ENCODE data around the gene ANKS1B.

ANKS1B gene

DNA sequence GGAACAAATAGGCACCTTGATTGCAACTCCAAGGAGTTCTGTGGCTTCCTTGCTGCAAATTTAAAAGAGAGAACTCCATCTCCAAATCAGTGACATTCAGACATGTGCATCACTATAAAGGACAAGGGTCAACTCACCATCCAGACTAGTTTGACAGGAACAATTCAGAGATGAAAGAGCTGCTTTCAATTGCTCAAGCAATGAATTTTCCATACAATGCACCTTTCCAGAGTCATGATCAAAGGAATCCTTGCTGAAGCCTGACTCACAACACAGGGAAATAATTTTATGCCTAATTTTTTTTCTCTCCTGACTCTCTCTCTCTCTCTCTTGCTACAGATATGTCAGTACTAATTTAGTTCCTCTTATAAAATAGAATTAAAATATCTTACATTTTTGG lies 717.7 kb downstream of the ANKS1B start:
- TF ChIP-seq, protein P1, sequence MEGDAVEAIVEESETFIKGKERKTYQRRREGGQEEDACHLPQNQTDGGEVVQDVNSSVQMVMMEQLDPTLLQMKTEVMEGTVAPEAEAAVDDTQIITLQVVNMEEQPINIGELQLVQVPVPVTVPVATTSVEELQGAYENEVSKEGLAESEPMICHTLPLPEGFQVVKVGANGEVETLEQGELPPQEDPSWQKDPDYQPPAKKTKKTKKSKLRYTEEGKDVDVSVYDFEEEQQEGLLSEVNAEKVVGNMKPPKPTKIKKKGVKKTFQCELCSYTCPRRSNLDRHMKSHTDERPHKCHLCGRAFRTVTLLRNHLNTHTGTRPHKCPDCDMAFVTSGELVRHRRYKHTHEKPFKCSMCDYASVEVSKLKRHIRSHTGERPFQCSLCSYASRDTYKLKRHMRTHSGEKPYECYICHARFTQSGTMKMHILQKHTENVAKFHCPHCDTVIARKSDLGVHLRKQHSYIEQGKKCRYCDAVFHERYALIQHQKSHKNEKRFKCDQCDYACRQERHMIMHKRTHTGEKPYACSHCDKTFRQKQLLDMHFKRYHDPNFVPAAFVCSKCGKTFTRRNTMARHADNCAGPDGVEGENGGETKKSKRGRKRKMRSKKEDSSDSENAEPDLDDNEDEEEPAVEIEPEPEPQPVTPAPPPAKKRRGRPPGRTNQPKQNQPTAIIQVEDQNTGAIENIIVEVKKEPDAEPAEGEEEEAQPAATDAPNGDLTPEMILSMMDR (IDR thresholded peaks at IDR 0.05; ENCODE audit: insufficient read depth, low read depth, low read length, missing control alignments): no peak
- no peak overlapping the region for H3K4me3 ChIP-seq (ENCODE audit: low read depth, low read length)
- no peak for DNase-seq (ENCODE audit: low read depth)

DNA sequence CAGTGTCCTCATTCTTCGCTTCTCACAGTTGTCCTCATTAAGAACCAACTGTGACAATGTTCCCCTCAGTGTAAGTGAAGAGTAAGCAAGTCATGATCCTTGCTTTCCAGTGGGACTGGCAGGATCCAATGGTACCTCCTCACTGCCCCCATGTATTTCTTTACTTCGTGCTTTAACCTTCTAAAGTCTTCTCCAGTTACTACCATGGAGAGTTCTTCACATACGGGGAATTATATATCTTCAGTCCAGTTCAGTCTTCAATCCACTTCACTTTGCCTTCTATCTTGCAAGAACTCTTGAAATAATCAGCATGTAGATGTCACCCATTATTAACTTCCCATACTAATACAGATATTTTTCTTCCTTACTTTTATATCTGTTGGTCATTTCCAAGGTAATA lies 719.1 kb downstream of the ANKS1B start:
- no peak for DNase-seq (ENCODE audit: low read depth)
- no peak overlapping the region for H3K4me3 ChIP-seq (ENCODE audit: low read depth, low read length)
- TF ChIP-seq, protein P1 (IDR thresholded peaks at IDR 0.05; ENCODE audit: insufficient read depth, low read depth, low read length, missing control alignments): no peak

DNA sequence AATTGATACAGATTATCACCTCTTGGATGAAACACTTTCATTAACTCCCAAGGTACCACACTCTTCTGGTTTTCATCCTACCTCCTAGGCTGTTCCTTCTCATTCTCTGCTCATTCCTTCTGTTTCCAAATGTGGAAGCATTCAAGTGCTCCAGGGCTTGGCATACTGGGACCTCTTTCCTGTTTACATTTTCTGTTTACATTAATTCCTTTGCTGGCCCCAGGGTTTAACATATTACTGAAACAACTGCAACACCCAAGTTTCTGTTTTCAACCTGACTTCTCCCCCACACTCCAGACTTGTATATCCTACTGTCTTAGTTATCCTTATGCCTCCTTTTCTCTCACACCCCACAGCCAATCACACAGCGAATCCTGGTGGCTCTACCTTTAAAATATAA lies 723.5 kb downstream of the ANKS1B start:
- no peak overlapping the region for H3K4me3 ChIP-seq (ENCODE audit: low read depth, low read length)
- TF ChIP-seq, protein P1 (IDR thresholded peaks at IDR 0.05; ENCODE audit: insufficient read depth, low read depth, low read length, missing control alignments): no peak
- DNase-seq (ENCODE audit: low read depth): no peak

DNA sequence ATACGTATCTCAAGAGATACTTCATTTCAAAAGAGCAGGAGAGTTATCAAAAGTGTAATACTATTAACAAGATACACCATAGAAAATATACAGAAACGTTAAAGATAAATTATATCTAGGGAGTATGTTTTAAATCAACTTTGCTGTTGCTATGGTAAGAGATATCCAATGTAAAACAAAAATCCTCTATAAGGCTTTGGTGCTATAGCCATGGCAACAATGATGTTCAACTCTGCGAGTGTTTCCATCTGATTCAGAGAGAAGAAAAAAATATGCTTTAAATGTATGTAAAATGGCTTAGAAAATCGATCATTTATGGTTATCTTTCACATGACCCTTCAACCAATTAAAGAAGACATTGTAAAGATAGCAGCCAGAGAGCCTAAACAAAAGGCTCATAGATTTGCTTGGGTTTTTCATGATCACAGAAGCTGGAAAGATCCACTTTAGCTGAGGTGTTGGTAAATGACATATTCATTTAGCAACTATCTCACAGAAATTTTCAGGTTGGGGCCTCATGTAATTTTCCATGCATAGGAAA lies 724.2 kb downstream of the ANKS1B start:
- TF ChIP-seq, protein P1 (IDR thresholded peaks at IDR 0.05; ENCODE audit: insufficient read depth, low read depth, low read length, missing control alignments): no peak
- H3K4me3 ChIP-seq (ENCODE audit: low read depth, low read length): no peak overlapping the region
- no peak for DNase-seq (ENCODE audit: low read depth)

DNA sequence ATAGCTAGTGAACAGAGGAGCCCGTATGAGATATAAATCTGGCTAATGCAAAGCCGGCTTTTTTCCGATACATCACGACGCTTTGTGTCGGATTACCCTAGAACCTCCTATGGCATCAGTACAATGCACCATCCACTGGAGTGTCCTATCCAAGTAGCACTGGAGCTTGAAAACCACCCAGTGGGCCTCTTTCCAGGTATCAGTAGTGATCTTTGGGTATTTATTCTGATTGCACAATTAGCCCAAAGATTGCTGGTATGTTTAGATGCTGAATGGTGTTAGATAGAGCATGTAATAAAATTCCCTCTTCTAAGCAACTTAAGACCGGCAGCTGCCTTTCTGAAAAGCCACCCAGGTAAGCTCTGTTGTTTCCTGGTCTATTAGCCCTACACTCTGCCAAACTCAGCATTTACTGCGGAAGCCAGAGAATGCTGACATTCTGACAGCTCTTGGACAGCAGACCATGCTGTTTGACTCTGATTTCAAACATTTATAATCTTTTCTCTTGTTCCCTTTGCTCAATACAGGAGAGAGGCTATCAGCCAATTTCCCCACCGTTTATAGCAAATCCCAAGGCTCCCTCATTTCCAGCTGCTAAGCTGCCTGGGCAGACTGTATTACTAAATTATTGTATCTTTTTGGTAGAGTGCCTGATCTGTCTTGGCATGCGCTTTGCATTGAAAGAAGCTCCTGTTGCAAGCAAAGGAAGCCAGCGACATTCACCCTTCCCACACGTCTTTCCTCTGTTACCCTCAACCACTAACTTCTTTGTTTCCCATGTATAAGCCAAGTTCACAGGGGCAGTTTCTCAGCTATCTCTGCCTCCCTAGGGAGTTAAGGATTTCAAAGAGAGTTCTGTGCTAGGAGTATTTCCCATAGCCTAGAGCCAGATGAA lies 725.4 kb downstream of the ANKS1B start:
- TF ChIP-seq, protein P1 (IDR thresholded peaks at IDR 0.05; ENCODE audit: insufficient read depth, low read depth, low read length, missing control alignments): no peak
- no peak overlapping the region for H3K4me3 ChIP-seq (ENCODE audit: low read depth, low read length)
- peak; percentile 52 for DNase-seq (ENCODE audit: low read depth)

DNA sequence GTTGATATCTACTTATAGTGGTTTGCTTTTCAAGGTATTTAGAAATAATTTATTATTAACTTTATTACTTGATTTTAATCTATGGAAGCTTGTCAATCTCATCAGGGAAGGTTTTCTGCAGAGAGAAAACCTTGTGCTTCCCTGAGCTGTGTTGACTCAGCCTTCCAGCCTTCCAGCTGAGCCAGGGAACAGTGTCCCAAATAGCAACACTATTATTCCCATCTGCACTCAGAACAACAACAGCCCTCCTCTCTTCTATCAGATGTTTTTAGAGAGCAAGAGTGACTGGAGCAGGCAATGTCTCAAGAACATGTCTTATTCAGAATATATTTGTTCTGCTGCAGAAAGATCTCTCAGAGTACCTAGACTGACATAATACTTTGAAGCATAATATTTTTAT lies 727.1 kb downstream of the ANKS1B start:
- no peak for DNase-seq (ENCODE audit: low read depth)
- no peak overlapping the region for H3K4me3 ChIP-seq (ENCODE audit: low read depth, low read length)
- TF ChIP-seq, protein P1 (IDR thresholded peaks at IDR 0.05; ENCODE audit: insufficient read depth, low read depth, low read length, missing control alignments): no peak

All from GM12865 (cell line).